CD14-positive monocyte (primary cell): ENCODE measurements around the gene SFMBT2. TPM values are rescaled to one million over a fixed set of nuclear protein-coding genes. Genes with fewer than 3 reads are reported as not detected.
A peak's percentile ranks its signal among the peaks of the same experiment; 100 is the strongest.

Experiments used
- DNase-seq, 3 donors: peaks; one replicate each; pipeline ENCODE4 v3.0.0-alpha.2; 2011 to 2022
- H2AFZ ChIP-seq: 2 replicates; pipeline ENCODE4 v1.6.0; 2012; ENCODE audit warnings: mild to moderate bottlenecking, low read depth, low read length, inconsistent platforms; ENCODE audit not compliant: insufficient read depth, poor library complexity, severe bottlenecking
- H3K27ac ChIP-seq, 2 donors: 1 replicate in 1 of 2; 2 replicates in 1 of 2; pipeline ENCODE4 v1.5.1; 2012 to 2013; ENCODE audit warnings: low read length in 2 of 2, control low read depth in 1 of 2, inconsistent platforms in 1 of 2, low read depth in 1 of 2, mild to moderate bottlenecking in 1 of 2
- H3K27me3 ChIP-seq, 2 donors: one replicate each; pipeline versions ENCODE4 v1.6.0 to v1.6.1; 2011 to 2013; ENCODE audit warnings: low read length in 2 of 2; ENCODE audit not compliant: control insufficient read depth in 2 of 2, insufficient read depth in 2 of 2
- H3K36me3 ChIP-seq, 2 donors: replicated peaks in 1 of 2; 1 replicate in 1 of 2; 2 replicates in 1 of 2; pipeline versions ENCODE4 v1.5.1 to v1.6.1; 2012 to 2013; ENCODE audit warnings: low read length in 2 of 2, control low read depth in 1 of 2, inconsistent platforms in 1 of 2, mild to moderate bottlenecking in 1 of 2; ENCODE audit not compliant: insufficient read depth in 2 of 2, control insufficient read depth in 1 of 2
- H3K4me1 ChIP-seq, 2 donors: 1 replicate in 1 of 2; 2 replicates in 1 of 2; pipeline versions ENCODE4 v1.5.1 to v1.6.1; 2012 to 2013; ENCODE audit warnings: low read length in 2 of 2, control low read depth in 1 of 2, inconsistent platforms in 1 of 2, mild to moderate bottlenecking in 1 of 2, moderate library complexity in 1 of 2; ENCODE audit not compliant: insufficient read depth in 2 of 2, control insufficient read depth in 1 of 2
- H3K4me2 ChIP-seq: replicated peaks from 2 replicates; pipeline ENCODE3; 2012; ENCODE audit warnings: low read length, moderate library complexity, mild to moderate bottlenecking; ENCODE audit not compliant: poor library complexity, severe bottlenecking; ENCODE audit errors: extremely low read depth
- H3K4me3 ChIP-seq, 3 experiments: fragments of 200-600 bp in 1 of 3; sonication (generic) in 1 of 3; replicated peaks in 1 of 3; 1 replicate in 2 of 3; 2 replicates in 1 of 3; pipeline ENCODE4 v1.5.1; 2011 to 2013; ENCODE audit warnings: low read length in 3 of 3, mild to moderate bottlenecking in 3 of 3, control low read depth in 2 of 3, low read depth in 2 of 3, inconsistent platforms in 1 of 3, moderate library complexity in 1 of 3
- H3K79me2 ChIP-seq: 2 replicates; pipeline ENCODE4 v1.6.0; 2012; ENCODE audit warnings: mild to moderate bottlenecking, control low read depth, inconsistent platforms, low read length, moderate library complexity; ENCODE audit not compliant: insufficient read depth
- H3K9ac ChIP-seq: 2 replicates; pipeline ENCODE4 v1.6.0; 2017; ENCODE audit warnings: low read length, mild to moderate bottlenecking; ENCODE audit not compliant: insufficient read depth, poor library complexity, severe bottlenecking
- H3K9me3 ChIP-seq, 2 donors: replicated peaks in 1 of 2; 1 replicate in 1 of 2; 2 replicates in 1 of 2; pipeline versions ENCODE4 v1.5.1 to v1.6.1; 2012 to 2013; ENCODE audit warnings: low read length in 2 of 2, control low read depth in 1 of 2; ENCODE audit not compliant: control insufficient read depth in 1 of 2, insufficient read depth in 1 of 2
- H4K20me1 ChIP-seq: 2 replicates; pipeline ENCODE4 v1.6.0; 2012; ENCODE audit warnings: mild to moderate bottlenecking, low read length, control low read depth, moderate library complexity; ENCODE audit not compliant: insufficient read depth
- H3K27ac Mint-ChIP-seq, 7 donors: one replicate each; pipeline ENCODE4 v1.8.0; 2020; ENCODE audit warnings: mild to moderate bottlenecking in 7 of 7, mixed read lengths in 7 of 7, moderate library complexity in 6 of 7, inconsistent platforms in 2 of 7
- H3K27me3 Mint-ChIP-seq, 3 donors: one replicate each; pipeline ENCODE4 v1.8.0; 2021 to 2022; ENCODE audit warnings: low read depth in 3 of 3, mild to moderate bottlenecking in 3 of 3, mixed read lengths in 3 of 3, moderate library complexity in 3 of 3, inconsistent platforms in 1 of 3
- H3K36me3 Mint-ChIP-seq, 2 donors: one replicate each; pipeline ENCODE4 v1.8.0; 2020; ENCODE audit warnings: mixed read lengths in 2 of 2, inconsistent platforms in 1 of 2, mild to moderate bottlenecking in 1 of 2
- H3K4me1 Mint-ChIP-seq: one replicate; pipeline ENCODE4 v1.8.0; 2020; ENCODE audit warnings: mild to moderate bottlenecking, mixed read lengths
- H3K4me3 Mint-ChIP-seq, 2 donors: one replicate each; pipeline ENCODE4 v1.8.0; 2020; ENCODE audit warnings: mild to moderate bottlenecking in 2 of 2, mixed read lengths in 2 of 2, moderate library complexity in 1 of 2
- H3K9me3 Mint-ChIP-seq, 7 donors: one replicate each; pipeline ENCODE4 v1.8.0; 2020 to 2022; ENCODE audit warnings: mixed read lengths in 7 of 7, mild to moderate bottlenecking in 6 of 7, moderate library complexity in 6 of 7, inconsistent platforms in 2 of 7
- CTCF ChIP-seq: fragments of 200-600 bp; IDR thresholded peaks from one replicate; pipeline ENCODE4 v1.8.0; 2022; ENCODE audit warnings: antibody characterized with exemption, mild to moderate bottlenecking
- WGBS: methylation state at CpG from one replicate; pipeline ENCODE4 v1.1.5; 2013; ENCODE audit warnings: missing lambda C conversion rate; ENCODE audit not compliant: insufficient coverage; 5-methylcytosine and 5-hydroxymethylcytosine counted together
- intact Hi-C, 2 donors: fragments of 100-400 bp; cut with micrococcal nuclease; formaldehyde crosslinking; loops; one replicate each; pipeline versions ENCODE4 v1.15.0 to v1.15.1; 2023
- polyA plus RNA-seq, 3 donors: library from polyadenylated mRNA; depleted of rRNA in 1 of 3; unstranded in 2 of 3; stranded (reverse) in 1 of 3; fragments of 300-500 nt in 2 of 3; fragments of >200 nt in 1 of 3; fragmentation: Illumina TruSeq in 2 of 3; gene quantifications; 1 replicate in 2 of 3; 2 replicates in 1 of 3; pipeline ENCODE4 v1.2.3, GENCODE V29; 2012 to 2021

Gene SFMBT2
- polyA plus RNA-seq, 3 donors, result 0.53 to 10.9 (median 1.6) TPM

GRCh38 chr10:7405637-7406036 lies 5.2 kb downstream of the SFMBT2 start:
- Histone ChIP-seq H2AFZ (no peak overlapping the region), H3K36me3 (no peaks in the 10 kb centered on the region), H3K9me3 (no peaks in the 10 kb centered on the region), H3K27me3 (peaks cover 0 to 4% of the 10 kb centered on the region in 2 donors), H3K79me2 (peaks cover 100% of the 10 kb centered on the region), H3K4me2 (no peak overlapping the region), H3K4me3 (no peak overlapping the region), H3K9ac (no peak overlapping the region), H4K20me1 (peaks cover under 1% of the 10 kb centered on the region), H3K27ac (no peak overlapping the region), H3K4me1 (peaks cover 39 to 51% of the 10 kb centered on the region in 2 donors)
- H3K27me3 Mint-ChIP-seq, result peaks cover 6 to 29% (median 21%) of the 10 kb centered on the region in 3 donors
- peak overlapping the region in 3 of 7 donors; percentile 55 to 74 (median 68) for H3K27ac Mint-ChIP-seq
- peaks cover 3 to 4% of the 10 kb centered on the region in 2 donors for H3K36me3 Mint-ChIP-seq
- peaks cover 55% of the 10 kb centered on the region for H3K4me1 Mint-ChIP-seq
- intact Hi-C loops, result loop anchor here (5.0 to 10.0 kb wide), 2 partner anchors 221 to 283 kb away; no protein-coding TSS in a partner anchor
- no CpG with 5 or more reads among the region's 4 CpGs for WGBS
- DNase-seq, result peak in 2 of 3 donors; percentile 48 to 65
- H3K4me3 Mint-ChIP-seq, result no peak overlapping the region
- no peak for TF ChIP-seq CTCF
- H3K9me3 Mint-ChIP-seq, result peaks cover 0 to 5% (median 1%) of the 10 kb centered on the region in 7 donors

GRCh38 chr10:7403620-7404019 lies 7.2 kb downstream of the SFMBT2 start:
- H2AFZ ChIP-seq, result no peak overlapping the region
- Mint-ChIP-seq H3K27me3 (peaks cover 0 to 11% (median 3%) of the 10 kb centered on the region in 3 donors), H3K36me3 (peaks cover 4 to 5% of the 10 kb centered on the region in 2 donors), H3K9me3 (peaks cover 0 to 2% (median 0%) of the 10 kb centered on the region in 7 donors), H3K27ac (peak overlapping the region in 1 of 7 donors; percentile 30), H3K4me1 (peaks cover 45% of the 10 kb centered on the region), H3K4me3 (no peak overlapping the region)
- intact Hi-C loops, result loop anchor here in 1 of 2 donors (10.0 kb wide), 1 partner anchor 219 kb away; no protein-coding TSS in a partner anchor
- H3K27ac ChIP-seq, result no peak overlapping the region
- no CpG with 5 or more reads among the region's 1 CpG for WGBS
- peaks cover 30 to 37% of the 10 kb centered on the region in 2 donors for H3K4me1 ChIP-seq
- TF ChIP-seq CTCF, result no peak
- H3K36me3 ChIP-seq, result no peaks in the 10 kb centered on the region
- H3K9ac ChIP-seq, result no peak overlapping the region
- H3K4me3 ChIP-seq, result no peak overlapping the region
- H4K20me1 ChIP-seq, result peaks cover 8% of the 10 kb centered on the region
- no peaks in the 10 kb centered on the region for H3K9me3 ChIP-seq
- DNase-seq, result no peak
- peaks cover 100% of the 10 kb centered on the region for H3K79me2 ChIP-seq
- no peak overlapping the region for H3K4me2 ChIP-seq
- no peaks in the 10 kb centered on the region for H3K27me3 ChIP-seq
